Right lobe of liver (tissue), 6 donors: ENCODE data around the gene TTC23L. TPM values are rescaled to one million over a fixed set of nuclear protein-coding genes. Genes with fewer than 3 reads are reported as not detected.

Experiments used
- ATAC-seq, 4 donors: fragments of 200-7000 bp; cut with Tn5 transposase; one replicate each; pipeline ENCODE4 v1.9.1; 2020; ENCODE audit warnings: mild to moderate bottlenecking in 4 of 4, moderate library complexity in 4 of 4
- DNase-seq, 3 donors: peaks; one replicate each; pipeline ENCODE4 v3.0.0-alpha.2; 2020
- H3K27ac ChIP-seq, 3 donors: fragments of 200-600 bp; one replicate each; pipeline ENCODE4 v1.8.0; 2022
- H3K27me3 ChIP-seq, 2 donors: fragments of 200-600 bp; one replicate each; pipeline ENCODE4 v1.8.0; 2022
- H3K36me3 ChIP-seq, 4 donors: fragments of 200-600 bp; sonication (generic) in 1 of 4; one replicate each; pipeline versions ENCODE4 v1.5.1 to v1.8.0; 2017 to 2022; ENCODE audit warnings: control low read depth in 1 of 4
- H3K4me1 ChIP-seq, 4 donors: fragments of 200-600 bp; sonication (generic) in 1 of 4; one replicate each; pipeline versions ENCODE4 v1.5.1 to v1.8.0; 2017 to 2022; ENCODE audit warnings: control low read depth in 1 of 4
- H3K4me3 ChIP-seq, 3 donors: fragments of 200-600 bp; one replicate each; pipeline ENCODE4 v1.8.0; 2022
- H3K9me3 ChIP-seq, 4 donors: fragments of 200-600 bp; sonication (generic) in 1 of 4; one replicate each; pipeline versions ENCODE4 v1.5.1 to v1.8.0; 2017 to 2022; ENCODE audit warnings: control low read depth in 1 of 4
- CTCF ChIP-seq, 4 donors: fragments of 200-600 bp in 3 of 4; fragments of 450-650 bp in 1 of 4; IDR thresholded peaks; one replicate each; pipeline versions ENCODE4 v1.5.1 to v1.8.0; 2016 to 2022; ENCODE audit warnings: antibody characterized with exemption in 4 of 4, mild to moderate bottlenecking in 2 of 4
- POLR2A ChIP-seq: fragments of 450-650 bp; IDR thresholded peaks from one replicate; pipeline ENCODE4 v1.6.1; 2017; ENCODE audit warnings: antibody characterized with exemption, mild to moderate bottlenecking
- WGBS: methylation state at CpG from one replicate; pipeline ENCODE4 v1.1.6; 2018; ENCODE audit warnings: low coverage, low lambda C conversion rate; ENCODE audit not compliant: insufficient coverage; ENCODE audit errors: missing lambda C conversion rate; 5-methylcytosine and 5-hydroxymethylcytosine counted together
- intact Hi-C, 2 donors: fragments of 100-400 bp; cut with DNase I; formaldehyde crosslinking; loops; one replicate each; pipeline versions ENCODE4 v1.11.2 to v1.14.1; 2022
- total RNA-seq, 6 experiments: library from RNA; depleted of rRNA in 2 of 6; stranded (reverse); fragments of >200 nt in 2 of 6; fragmentation: NEBNext Ultra II Directional in 3 of 6; extraction: Animal tissue kit (Norgen Biotek cat#: 25700) in 3 of 6; gene quantifications; one replicate each; pipeline versions ENCODE4 v1.1.0 to v1.2.4, GENCODE V29; 2016 to 2023
- donor health status: DM: no; HTN: yes; CAD: no.
- donor health status: DM: no; HTN: no; CAD: no.
- donor health status: DM: no; HTN: no; CAD: no.
- donor health status: DM: no; HTN: yes; CAD: no.
- donor health status: DM: no; HTN: yes; CAD: no.

TTC23L gene
- total RNA-seq, 6 experiments from 2014 or later = 0.15 to 0.51 TPM; not detected in 4

- intact Hi-C loops = no loop called here
- 81% methylated on average over 3 of the region's 3 CpGs for WGBS
- no peak for DNase-seq
- no peak for ATAC-seq
- H3K27me3 ChIP-seq = no peaks in the 10 kb centered on the region
- H3K4me1 ChIP-seq = no peaks in the 10 kb centered on the region
- no peaks in the 10 kb centered on the region for H3K36me3 ChIP-seq
- H3K4me3 ChIP-seq = no peak overlapping the region
- H3K9me3 ChIP-seq = no peaks in the 10 kb centered on the region
- H3K27ac ChIP-seq = no peak overlapping the region
- no peak for TF ChIP-seq POLR2A
- no peak for TF ChIP-seq CTCF (IDR thresholded peaks at IDR 0.05)
These were observed 10.3 kb downstream of the TTC23L start for GRCh38 chr5:34849253-34849652.

- H3K4me3 ChIP-seq = no peak overlapping the region
- no peak overlapping the region for H3K27ac ChIP-seq
- H3K36me3 ChIP-seq = no peaks in the 10 kb centered on the region
- H3K27me3 ChIP-seq = no peaks in the 10 kb centered on the region
- DNase-seq = no peak
- intact Hi-C loops = no loop called here
- 59% methylated on average over 4 of the region's 4 CpGs for WGBS
- no peaks in the 10 kb centered on the region for H3K4me1 ChIP-seq
- no peaks in the 10 kb centered on the region for H3K9me3 ChIP-seq
- TF ChIP-seq CTCF (IDR thresholded peaks at IDR 0.05) (no peak), POLR2A (no peak)
- ATAC-seq = no peak
These were observed 15.7 kb downstream of the TTC23L start for GRCh38 chr5:34854459-34855174.

GRCh38 chr5:34857161-34857560 lies 18.2 kb downstream of the TTC23L start:
- ATAC-seq = no peak
- intact Hi-C loops = no loop called here
- WGBS = 71% methylated on average over 3 of the region's 3 CpGs

GRCh38 chr5:34857894-34858293 lies 18.9 kb downstream of the TTC23L start:
- no peak overlapping the region for H3K27ac ChIP-seq
- no peak overlapping the region for H3K4me3 ChIP-seq
- no peaks in the 10 kb centered on the region for H3K36me3 ChIP-seq
- H3K27me3 ChIP-seq = no peaks in the 10 kb centered on the region
- intact Hi-C loops = no loop called here
- H3K4me1 ChIP-seq = no peaks in the 10 kb centered on the region
- no peak for TF ChIP-seq POLR2A
- TF ChIP-seq CTCF (IDR thresholded peaks at IDR 0.05) = no peak
- ATAC-seq = no peak
- H3K9me3 ChIP-seq = no peaks in the 10 kb centered on the region
- 71% methylated on average over 1 of the region's 1 CpG for WGBS
- no peak for DNase-seq

More at GRCh38 chr5:34857161-34857560, 18.2 kb downstream of the TTC23L start:
- no peaks in the 10 kb centered on the region for H3K27me3 ChIP-seq
- no peaks in the 10 kb centered on the region for H3K36me3 ChIP-seq
- TF ChIP-seq CTCF (IDR thresholded peaks at IDR 0.05) (no peak), POLR2A (no peak)
- H3K27ac ChIP-seq = no peak overlapping the region
- H3K4me3 ChIP-seq = no peak overlapping the region
- no peak for DNase-seq
- no peaks in the 10 kb centered on the region for H3K9me3 ChIP-seq
- no peaks in the 10 kb centered on the region for H3K4me1 ChIP-seq
